Trophoblast cell (in vitro differentiated cells and primary cell): Measurements from ENCODE around the gene THSD4.
A peak's percentile ranks its signal among the peaks of the same experiment; 100 is the strongest.

ENCODE experiments used
- DNase-seq, 2 donors: peaks; one replicate each; pipeline ENCODE4 v3.0.0-alpha.2; 2016
- H2AFZ ChIP-seq: 2 replicates; pipeline ENCODE4 v1.6.1; 2013; ENCODE audit warnings: low read length, moderate library complexity, mild to moderate bottlenecking; ENCODE audit not compliant: insufficient read depth, poor library complexity
- H2AK5ac ChIP-seq: 2 replicates; pipeline ENCODE4 v1.6.1; 2013; ENCODE audit warnings: mild to moderate bottlenecking, low read length
- H2BK120ac ChIP-seq: 2 replicates; pipeline ENCODE4 v1.6.1; 2013; ENCODE audit warnings: low read length, mild to moderate bottlenecking, moderate library complexity; ENCODE audit not compliant: insufficient read depth, poor library complexity
- H2BK12ac ChIP-seq: 2 replicates; pipeline ENCODE4 v1.6.1; 2013; ENCODE audit warnings: mild to moderate bottlenecking, low read length, moderate library complexity
- H2BK5ac ChIP-seq: 2 replicates; pipeline ENCODE4 v1.6.1; 2013; ENCODE audit warnings: low read length, low read depth, moderate library complexity, mild to moderate bottlenecking; ENCODE audit not compliant: poor library complexity
- H3K14ac ChIP-seq: 2 replicates; pipeline ENCODE4 v1.6.1; 2013; ENCODE audit warnings: mild to moderate bottlenecking, low read length
- H3K18ac ChIP-seq: 2 replicates; pipeline ENCODE4 v1.6.1; 2013; ENCODE audit warnings: mild to moderate bottlenecking, low read length
- H3K23ac ChIP-seq: 2 replicates; pipeline ENCODE4 v1.6.1; 2013; ENCODE audit warnings: low read length
- H3K27ac ChIP-seq: 2 replicates; pipeline ENCODE4 v1.5.1; 2013; ENCODE audit warnings: low read depth, mild to moderate bottlenecking, inconsistent platforms, low read length, moderate library complexity
- H3K27me3 ChIP-seq: 2 replicates; pipeline ENCODE4 v1.6.1; 2013; ENCODE audit warnings: inconsistent platforms, mild to moderate bottlenecking, low read length, moderate library complexity; ENCODE audit not compliant: insufficient read depth
- H3K36me3 ChIP-seq, 2 experiments: 1 replicate in 1 of 2; 2 replicates in 1 of 2; pipeline ENCODE4 v1.6.1; 2013; ENCODE audit warnings: low read length in 2 of 2, mild to moderate bottlenecking in 2 of 2, moderate library complexity in 1 of 2; ENCODE audit not compliant: insufficient read depth in 2 of 2, control insufficient read depth in 1 of 2
- H3K4ac ChIP-seq: 2 replicates; pipeline ENCODE4 v1.6.1; 2013; ENCODE audit warnings: low read depth, mild to moderate bottlenecking, low read length, moderate library complexity
- H3K4me1 ChIP-seq, 2 experiments: 1 replicate in 1 of 2; 2 replicates in 1 of 2; pipeline ENCODE4 v1.6.1; 2013; ENCODE audit warnings: low read length in 2 of 2, mild to moderate bottlenecking in 2 of 2, moderate library complexity in 1 of 2; ENCODE audit not compliant: insufficient read depth in 2 of 2, control insufficient read depth in 1 of 2
- H3K4me2 ChIP-seq: 2 replicates; pipeline ENCODE4 v1.6.1; 2013; ENCODE audit warnings: inconsistent platforms, mild to moderate bottlenecking, low read length, moderate library complexity
- H3K4me3 ChIP-seq: 2 replicates; pipeline ENCODE4 v1.5.1; 2013; ENCODE audit warnings: mild to moderate bottlenecking, low read depth, low read length, inconsistent platforms
- H3K79me1 ChIP-seq: one replicate; pipeline ENCODE4 v1.6.1; 2013; ENCODE audit warnings: low read length
- H3K79me2 ChIP-seq: 2 replicates; pipeline ENCODE4 v1.6.1; 2013; ENCODE audit warnings: low read length, mild to moderate bottlenecking; ENCODE audit not compliant: control insufficient read depth, insufficient read depth, poor library complexity
- H3K9ac ChIP-seq: 2 replicates; pipeline ENCODE4 v1.6.1; 2013; ENCODE audit warnings: mild to moderate bottlenecking, low read length
- H3K9me3 ChIP-seq: 2 replicates; pipeline ENCODE4 v1.6.1; 2013; ENCODE audit warnings: low read depth, mild to moderate bottlenecking, control low read depth, inconsistent platforms, low read length; ENCODE audit not compliant: insufficient read depth
- H4K12ac ChIP-seq: 2 replicates; pipeline ENCODE4 v1.6.1; 2013; ENCODE audit warnings: low read depth, mild to moderate bottlenecking, low read length, moderate library complexity
- H4K8ac ChIP-seq: 2 replicates; pipeline ENCODE4 v1.6.1; 2013; ENCODE audit warnings: low read depth, mild to moderate bottlenecking, low read length, moderate library complexity
- H4K91ac ChIP-seq: one replicate; pipeline ENCODE4 v1.6.1; 2013; ENCODE audit warnings: low read depth, mild to moderate bottlenecking, low read length, moderate library complexity
- WGBS: extraction: QIAGEN DNeasy Blood & Tissue Kit; methylation state at CpG from one replicate; pipeline ENCODE4 v1.1.7; 2013; ENCODE audit warnings: missing lambda C conversion rate; ENCODE audit not compliant: insufficient read length, insufficient coverage; ENCODE audit errors: extremely low coverage; 5-methylcytosine and 5-hydroxymethylcytosine counted together

The THSD4 gene

GRCh38 chr15:71461748-71462147 lies 346.5 kb downstream of the THSD4 start:
- WGBS: no CpG with 5 or more reads among the region's 1 CpG
- no peaks in the 10 kb centered on the region for H3K79me1 ChIP-seq
- H2AK5ac ChIP-seq: no peak overlapping the region
- no peak overlapping the region for H3K4ac ChIP-seq
- H2BK120ac ChIP-seq: no peak overlapping the region
- no peaks in the 10 kb centered on the region for H3K9me3 ChIP-seq
- H3K79me2 ChIP-seq: no peaks in the 10 kb centered on the region
- DNase-seq: no peak
- no peaks in the 10 kb centered on the region for H3K27me3 ChIP-seq
- H3K4me1 ChIP-seq: no peaks in the 10 kb centered on the region
- H3K27ac ChIP-seq: no peak overlapping the region
- H4K8ac ChIP-seq: no peak overlapping the region
- H3K9ac ChIP-seq: no peak overlapping the region
- no peak overlapping the region for H2BK12ac ChIP-seq
- H2BK5ac ChIP-seq: no peak overlapping the region
- no peak overlapping the region for H3K4me2 ChIP-seq
- no peak overlapping the region for H4K12ac ChIP-seq
- H3K23ac ChIP-seq: no peak overlapping the region
- no peak overlapping the region for H3K14ac ChIP-seq
- H3K18ac ChIP-seq: no peak overlapping the region
- H4K91ac ChIP-seq: no peak overlapping the region
- H3K36me3 ChIP-seq: no peaks in the 10 kb centered on the region
- H3K4me3 ChIP-seq: no peak overlapping the region
- H2AFZ ChIP-seq: no peak overlapping the region

DNA sequence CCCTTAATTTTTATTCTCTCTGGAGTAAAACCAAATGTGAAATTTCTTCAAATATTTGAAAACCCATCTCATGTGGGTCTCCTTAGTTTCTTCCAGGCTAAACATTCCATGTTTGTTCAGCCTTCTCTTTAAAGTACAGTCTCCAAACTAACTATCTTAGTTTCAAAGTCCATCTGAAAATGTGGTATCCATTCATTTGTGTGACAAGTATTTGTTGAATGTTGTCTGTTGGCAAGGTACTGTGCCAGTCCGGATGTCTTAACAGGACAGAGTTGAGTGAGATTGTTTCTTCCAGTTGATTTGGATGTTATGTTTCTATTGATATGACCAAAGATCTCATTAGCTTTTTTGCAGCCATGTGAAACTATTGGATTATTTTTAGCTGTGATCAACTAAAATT lies 347.4 kb downstream of the THSD4 start:
- Histone ChIP-seq H3K4me1 (no peaks in the 10 kb centered on the region), H3K18ac (no peak overlapping the region), H3K27me3 (no peaks in the 10 kb centered on the region), H3K23ac (no peak overlapping the region), H3K4me2 (no peak overlapping the region), H2BK120ac (no peak overlapping the region), H3K79me1 (no peaks in the 10 kb centered on the region), H3K79me2 (no peaks in the 10 kb centered on the region), H2BK5ac (no peak overlapping the region), H3K9me3 (no peaks in the 10 kb centered on the region), H3K4me3 (no peak overlapping the region), H3K14ac (no peak overlapping the region), H3K27ac (no peak overlapping the region), H2AFZ (no peak overlapping the region), H4K8ac (no peak overlapping the region), H2AK5ac (no peak overlapping the region), H4K91ac (no peak overlapping the region), H3K9ac (no peak overlapping the region), H4K12ac (no peak overlapping the region), H2BK12ac (no peak overlapping the region), H3K4ac (no peak overlapping the region), H3K36me3 (no peaks in the 10 kb centered on the region)
- DNase-seq: no peak
- WGBS: no CpG with 5 or more reads among the region's 1 CpG

- H3K9me3 ChIP-seq: no peaks in the 10 kb centered on the region
- H3K9ac ChIP-seq: no peak overlapping the region
- no peaks in the 10 kb centered on the region for H3K4me1 ChIP-seq
- H4K12ac ChIP-seq: no peak overlapping the region
- no peak overlapping the region for H3K18ac ChIP-seq
- no peaks in the 10 kb centered on the region for H3K27me3 ChIP-seq
- H3K27ac ChIP-seq: no peak overlapping the region
- H2AFZ ChIP-seq: no peak overlapping the region
- no peak overlapping the region for H3K4me2 ChIP-seq
- no peaks in the 10 kb centered on the region for H3K79me1 ChIP-seq
- no peaks in the 10 kb centered on the region for H3K36me3 ChIP-seq
- no peak overlapping the region for H2BK120ac ChIP-seq
- no peak overlapping the region for H2BK5ac ChIP-seq
- H4K91ac ChIP-seq: no peak overlapping the region
- no peak overlapping the region for H3K14ac ChIP-seq
- no peak overlapping the region for H2AK5ac ChIP-seq
- H3K4ac ChIP-seq: no peak overlapping the region
- no peak overlapping the region for H2BK12ac ChIP-seq
- no peaks in the 10 kb centered on the region for H3K79me2 ChIP-seq
- DNase-seq: no peak
- H4K8ac ChIP-seq: no peak overlapping the region
- H3K23ac ChIP-seq: no peak overlapping the region
- no peak overlapping the region for H3K4me3 ChIP-seq
- no CpG with 5 or more reads among the region's 6 CpGs for WGBS
Measured at GRCh38 chr15:71463156-71463665, 347.9 kb downstream of the THSD4 start.

- no peak overlapping the region for H4K12ac ChIP-seq
- DNase-seq: peak in 1 of 2 donors; percentile 41
- no peak overlapping the region for H2AFZ ChIP-seq
- H3K4ac ChIP-seq: no peak overlapping the region
- no peaks in the 10 kb centered on the region for H3K27me3 ChIP-seq
- H4K8ac ChIP-seq: no peak overlapping the region
- H2BK5ac ChIP-seq: no peak overlapping the region
- no peaks in the 10 kb centered on the region for H3K79me2 ChIP-seq
- H3K27ac ChIP-seq: no peak overlapping the region
- no peak overlapping the region for H3K4me3 ChIP-seq
- WGBS: no CpG with 5 or more reads among the region's 3 CpGs
- H3K9ac ChIP-seq: no peak overlapping the region
- H3K4me2 ChIP-seq: no peak overlapping the region
- no peak overlapping the region for H3K23ac ChIP-seq
- no peaks in the 10 kb centered on the region for H3K79me1 ChIP-seq
- H3K9me3 ChIP-seq: no peaks in the 10 kb centered on the region
- no peak overlapping the region for H4K91ac ChIP-seq
- H2BK12ac ChIP-seq: no peak overlapping the region
- no peak overlapping the region for H3K14ac ChIP-seq
- H2AK5ac ChIP-seq: no peak overlapping the region
- no peak overlapping the region for H2BK120ac ChIP-seq
- H3K36me3 ChIP-seq: no peaks in the 10 kb centered on the region
- H3K18ac ChIP-seq: no peak overlapping the region
- no peaks in the 10 kb centered on the region for H3K4me1 ChIP-seq
Measured at GRCh38 chr15:71465131-71465955, 350.1 kb downstream of the THSD4 start.
